T-helper 22 cell (primary cell): Measurements from ENCODE around the gene PAGE2.
"Not testable (repeated sequence)": the region's sequence is repeated elsewhere in the genome, so short reads cannot be mapped to it uniquely, and the experiment has no call there.

Experiments used
- DNase-seq: peaks from one replicate; pipeline ENCODE4 v3.0.0-alpha.2; 2020; ENCODE audit warnings: low read depth

PAGE2 gene

GRCh38 chrX:55123900-55124299 lies 35.1 kb downstream of the PAGE2 start:
- DNase-seq, result no peak

DNA sequence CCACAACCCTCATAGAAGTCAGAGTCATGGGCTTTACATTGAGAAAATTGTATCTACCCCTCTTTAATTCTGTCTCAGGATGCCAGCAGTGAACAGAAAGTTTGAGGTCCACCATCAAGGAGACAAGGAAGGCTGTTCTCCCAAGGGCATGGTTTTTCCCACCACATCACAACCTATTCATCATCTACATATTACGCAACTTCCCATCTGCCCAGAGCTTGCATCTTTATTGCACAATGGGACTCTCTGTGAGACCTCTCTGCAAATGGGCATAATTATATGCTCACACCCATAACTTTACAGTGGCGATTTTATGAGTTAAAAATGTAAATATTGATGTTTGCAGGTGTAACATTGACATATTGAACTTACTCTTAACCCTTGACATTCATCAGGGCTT lies 38.9 kb downstream of the PAGE2 start:
- no peak for DNase-seq

- no peak for DNase-seq
Measured at GRCh38 chrX:55129361-55129760, 40.5 kb downstream of the PAGE2 start.

GRCh38 chrX:55130481-55130880 lies 41.7 kb downstream of the PAGE2 start:
- no peak for DNase-seq

DNA sequence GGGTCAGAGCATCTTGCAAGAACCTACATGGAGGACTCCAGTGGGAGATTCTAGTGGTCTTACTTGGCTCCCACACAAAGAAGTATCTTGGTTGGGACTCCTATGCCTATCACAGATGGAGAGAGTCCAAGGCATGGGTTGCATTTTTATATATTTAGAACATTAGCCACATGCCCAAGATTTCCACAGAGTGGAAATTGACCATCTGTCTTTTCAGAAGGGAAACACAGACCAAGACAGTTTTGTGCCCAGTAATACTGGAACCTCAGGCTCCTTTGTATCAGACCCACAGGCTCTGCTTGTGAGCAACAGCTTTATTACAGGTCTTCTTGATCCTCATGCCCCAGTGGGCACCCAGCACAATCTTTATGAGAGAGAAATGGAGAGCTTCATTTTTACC lies 43.6 kb downstream of the PAGE2 start:
- DNase-seq, result no peak

GRCh38 chrX:55135171-55135570 lies 46.4 kb downstream of the PAGE2 start:
- DNase-seq, result no peak

DNA sequence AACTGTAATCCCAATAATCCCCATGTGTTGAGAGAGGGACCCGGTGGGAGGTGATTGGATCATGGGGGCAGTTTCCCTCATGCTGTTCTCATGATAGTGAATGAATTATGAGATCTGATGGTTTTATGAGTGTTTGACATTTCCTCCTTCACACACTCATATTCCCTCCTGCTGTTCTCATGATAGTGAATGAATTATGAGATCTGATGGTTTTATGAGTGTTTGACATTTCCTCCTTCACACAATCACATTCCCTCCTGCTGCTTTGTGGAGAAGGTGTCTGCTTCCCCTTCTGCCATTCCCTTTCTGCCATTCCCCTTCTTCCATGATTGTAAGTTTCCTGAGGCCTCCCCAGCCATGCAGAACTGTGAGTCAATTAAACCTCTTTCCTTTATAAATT lies 52.0 kb downstream of the PAGE2 start:
- not testable (repeated sequence) for DNase-seq
